ENCODE measurements around the gene SRSF10.
A peak's percentile ranks its signal among the peaks of the same experiment; 100 is the strongest.
"Not testable (repeated sequence)": the region's sequence is repeated elsewhere in the genome, so short reads cannot be mapped to it uniquely, and the experiment has no call there.

Gene SRSF10

DNA sequence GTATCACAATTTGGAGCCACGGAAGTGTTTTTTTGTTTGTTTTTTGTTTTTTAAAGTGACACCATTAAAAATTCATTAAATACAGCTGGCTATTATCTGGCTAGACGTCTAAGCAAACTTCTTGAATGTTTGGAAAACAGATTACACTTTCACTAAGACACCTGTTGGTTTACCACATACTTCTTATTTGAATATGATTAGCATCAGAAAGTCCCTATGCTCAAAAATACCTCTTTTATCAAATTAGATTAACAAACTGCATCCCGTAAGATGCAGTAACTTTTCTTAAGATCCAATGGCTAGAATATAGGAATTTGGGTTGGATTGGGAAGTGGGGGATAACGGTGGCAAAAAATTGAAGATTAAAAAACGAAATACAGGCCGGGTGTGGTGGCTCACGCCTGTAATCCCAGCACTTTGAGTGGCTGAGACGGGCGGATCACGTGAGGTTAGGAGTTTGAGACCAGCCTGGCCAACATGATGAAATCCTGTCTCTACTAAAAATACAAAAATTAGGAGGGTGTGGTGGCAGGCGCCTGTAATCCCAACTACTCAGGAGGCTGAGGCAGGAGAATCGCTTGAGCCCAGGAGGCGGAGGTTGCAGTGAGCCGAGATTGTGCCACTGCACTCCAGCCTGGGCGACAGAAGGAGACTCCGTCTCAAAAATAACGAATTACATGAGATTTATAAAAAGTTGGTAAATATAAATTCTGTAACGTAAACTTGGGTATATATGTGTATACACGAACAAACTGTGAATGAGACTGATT, 21.9 kb downstream of the SRSF10 start:
- DNase-seq = not testable (repeated sequence)

DNA sequence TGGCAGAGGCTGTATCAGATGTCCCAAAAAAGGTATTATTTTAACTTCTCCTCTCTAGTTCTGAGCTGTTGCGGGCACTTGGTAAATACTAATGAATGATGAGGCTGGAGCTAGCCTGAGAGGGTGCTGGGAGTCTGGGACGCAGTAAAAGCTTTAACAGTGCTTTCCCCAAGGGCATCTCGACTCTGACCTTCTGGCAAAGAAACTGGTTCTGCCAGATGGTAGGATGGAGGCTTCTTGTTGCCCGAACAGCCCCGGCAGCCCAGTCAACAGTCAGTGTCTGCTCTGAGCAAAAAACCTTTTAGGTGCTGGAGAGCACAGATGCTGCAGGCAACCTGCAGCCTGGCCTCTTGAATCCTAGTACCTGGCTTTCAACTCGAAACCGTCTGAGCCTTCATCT, 23.0 kb downstream of the SRSF10 start:
- DNase-seq = peak; percentile 71

- no peak for DNase-seq
Observed at GRCh38 chr1:23953020-23953419, 27.1 kb downstream of the SRSF10 start.

- no peak for DNase-seq
Observed at GRCh38 chr1:23947366-23947765, 32.8 kb downstream of the SRSF10 start.

GRCh38 chr1:23936481-23937176, 43.5 kb downstream of the SRSF10 start:
- DNase-seq = no peak

- DNase-seq = no peak
Observed at GRCh38 chr1:23931491-23931880, 48.6 kb downstream of the SRSF10 start.

DNA sequence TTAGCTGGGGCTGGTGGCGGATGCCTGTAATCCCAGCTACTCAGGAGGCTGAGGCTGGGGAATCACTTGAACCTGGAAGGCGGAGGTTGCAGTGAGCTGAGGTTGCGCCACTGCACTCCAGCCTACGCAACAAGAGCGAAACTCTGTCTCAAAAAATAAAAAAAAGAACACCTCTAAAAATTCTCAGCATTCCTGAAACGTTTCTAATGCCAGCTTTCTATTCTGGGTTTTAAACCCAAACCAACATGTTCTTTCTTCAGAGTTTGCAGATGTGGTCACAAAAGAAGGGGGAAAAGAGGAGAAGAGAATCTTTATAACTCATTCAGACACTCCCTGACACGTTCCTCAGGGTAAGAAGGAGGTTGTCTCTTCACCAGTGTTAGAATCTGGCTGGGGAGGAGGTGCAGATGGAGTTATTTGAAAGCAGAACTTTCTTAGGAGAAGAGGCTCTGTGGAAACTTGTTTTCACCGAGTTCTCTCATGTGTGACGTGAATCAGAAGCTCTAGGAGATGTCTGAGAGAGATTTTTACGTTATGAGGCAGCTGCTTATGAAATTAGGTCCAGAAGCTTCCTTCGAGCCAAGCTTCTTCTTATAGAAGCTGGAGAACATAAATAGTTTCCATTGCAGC, 49.2 kb downstream of the SRSF10 start:
- no peak for DNase-seq

DNA sequence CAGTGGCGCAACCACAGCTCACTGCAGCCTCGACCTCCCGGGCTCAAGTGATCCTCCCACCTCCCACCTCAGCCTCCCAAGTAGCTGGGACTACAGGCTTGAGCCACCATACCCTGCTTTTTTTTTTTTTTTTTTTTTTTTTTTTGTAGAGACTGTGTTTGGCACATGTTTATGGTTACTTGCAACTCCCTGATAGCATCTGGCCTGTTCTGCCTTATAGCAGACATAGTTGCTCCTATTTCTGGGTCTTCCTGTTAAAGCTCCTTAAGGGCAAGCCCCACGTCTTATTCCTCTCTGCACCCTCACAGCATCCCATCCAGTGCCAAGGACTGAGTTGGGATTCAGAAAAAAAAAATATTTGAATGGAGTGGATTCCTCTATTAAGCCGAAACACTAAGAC, 49.9 kb downstream of the SRSF10 start:
- no peak for DNase-seq

- DNase-seq = no peak
Observed at GRCh38 chr1:23928789-23929188, 51.3 kb downstream of the SRSF10 start.

DNA sequence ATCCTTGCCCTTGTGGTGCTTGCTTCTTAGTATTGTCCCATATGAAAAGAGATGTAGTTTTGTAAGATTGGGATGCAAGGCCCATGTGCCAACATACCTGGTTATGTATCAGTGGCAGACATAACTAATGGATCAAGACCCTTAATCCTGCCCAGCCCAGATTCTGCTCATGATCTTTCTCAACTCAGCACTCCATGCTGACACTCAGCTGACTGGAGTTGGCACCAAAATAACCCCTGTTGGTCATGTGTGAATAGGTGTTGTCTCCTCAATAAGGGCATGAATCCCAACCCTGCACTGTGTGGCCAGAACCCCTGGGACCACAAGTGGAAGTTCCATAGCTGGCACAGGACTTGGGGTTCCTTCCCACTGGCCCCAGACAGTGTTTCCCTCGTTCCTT, 53.0 kb downstream of the SRSF10 start:
- no peak for DNase-seq

- no peak for DNase-seq
Observed at GRCh38 chr1:23925279-23925678, 54.8 kb downstream of the SRSF10 start.

- no peak for DNase-seq
Observed at GRCh38 chr1:23924601-23925000, 55.5 kb downstream of the SRSF10 start.

- no peak for DNase-seq
Observed at GRCh38 chr1:23923592-23924499, 56.3 kb downstream of the SRSF10 start.

GRCh38 chr1:23922321-23922943, 57.7 kb downstream of the SRSF10 start:
- DNase-seq = no peak

DNA sequence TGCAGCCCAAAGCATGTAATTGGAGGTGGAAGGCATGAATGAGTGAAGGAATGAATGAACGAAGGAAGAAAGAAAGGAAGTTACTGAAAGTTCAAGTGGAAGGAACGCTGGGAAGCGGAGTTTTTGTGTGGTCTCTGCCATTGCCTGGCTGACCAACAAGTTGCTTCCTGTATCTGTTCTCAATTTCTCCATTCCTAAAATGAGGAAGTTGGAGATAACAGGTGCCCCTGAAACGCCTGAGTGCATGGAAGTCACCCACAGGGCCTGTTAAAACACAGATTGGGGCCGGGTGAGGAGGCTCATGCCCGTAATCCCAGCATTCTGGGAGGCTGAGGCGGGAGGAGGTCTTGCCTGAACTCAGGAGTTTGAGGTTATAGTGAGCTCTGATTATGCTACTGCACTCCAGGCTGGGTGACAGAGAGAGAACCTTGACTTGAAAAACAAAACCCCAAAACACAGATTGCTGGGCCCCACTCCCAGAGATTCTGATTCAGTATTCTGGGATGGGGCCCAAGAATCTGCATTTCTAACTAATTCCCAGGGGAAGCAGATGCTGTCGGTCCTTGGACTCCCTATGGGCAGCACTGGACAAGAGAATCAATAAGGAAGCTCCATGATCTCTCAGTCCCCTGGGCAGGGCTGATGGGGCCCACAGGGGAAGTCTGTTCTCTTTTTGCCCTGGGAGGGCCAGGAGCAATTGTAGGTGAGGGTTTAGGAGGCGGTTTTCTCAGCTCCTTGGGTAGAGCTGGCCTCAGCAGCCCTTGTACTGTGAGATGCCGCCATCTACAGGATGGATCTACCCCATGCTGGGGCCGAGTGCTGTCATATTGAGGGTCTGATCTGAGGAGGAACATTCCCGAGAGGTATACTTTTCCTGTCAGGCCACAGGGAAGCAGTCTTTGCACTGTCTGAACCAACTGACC, 63.7 kb downstream of the SRSF10 start:
- DNase-seq = peak; percentile 64

DNA sequence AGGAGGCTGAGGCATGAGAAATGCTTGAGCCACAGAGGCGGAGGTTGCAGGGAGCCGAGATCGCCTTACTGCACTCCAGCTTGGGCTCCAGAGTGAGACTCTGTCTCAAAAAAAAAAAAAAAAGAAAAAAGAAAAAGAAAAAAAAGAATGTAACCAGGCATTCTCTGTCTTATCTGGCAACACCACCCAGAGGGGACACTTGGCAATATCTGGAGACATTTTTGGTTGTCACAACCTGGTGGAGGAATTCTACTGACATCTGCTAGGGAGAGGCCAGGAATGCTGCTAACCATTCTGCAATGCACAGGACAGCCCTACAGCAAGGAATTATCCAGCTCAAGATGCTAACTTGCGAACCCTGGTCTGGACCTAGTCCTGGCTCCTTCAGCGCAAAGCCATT, 64.7 kb downstream of the SRSF10 start:
- DNase-seq = no peak

DNA sequence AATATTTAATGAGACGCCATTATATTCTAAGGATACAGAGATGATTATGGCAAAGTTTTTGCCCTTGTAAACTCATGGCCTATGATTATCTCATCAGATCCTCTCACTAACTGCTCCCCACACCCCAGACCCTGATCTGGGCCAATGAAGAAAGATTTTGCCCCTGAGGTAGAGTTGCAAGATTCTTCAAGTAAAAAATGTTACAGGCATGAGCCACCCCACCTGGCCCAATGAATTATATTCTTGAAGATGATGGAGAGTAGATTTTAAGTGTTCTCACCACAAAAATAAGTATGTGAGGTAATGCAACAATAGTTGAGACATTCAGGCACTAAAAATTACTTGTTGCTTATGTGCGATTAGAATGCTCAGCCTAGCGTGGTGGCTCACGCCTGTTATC, 65.2 kb downstream of the SRSF10 start:
- DNase-seq = no peak
